NCI-H526 (cell line): ENCODE measurements around the gene LIPT1.
A peak's percentile ranks its signal among the peaks of the same experiment; 100 is the strongest.
"Not testable (repeated sequence)": the region's sequence is repeated elsewhere in the genome, so short reads cannot be mapped to it uniquely, and the experiment has no call there.

ENCODE experiments used
- DNase-seq, 2 experiments: peaks; one replicate each; lab custom pipeline; 2025; lab: John Stamatoyannopoulos, UW

LIPT1 gene

DNA sequence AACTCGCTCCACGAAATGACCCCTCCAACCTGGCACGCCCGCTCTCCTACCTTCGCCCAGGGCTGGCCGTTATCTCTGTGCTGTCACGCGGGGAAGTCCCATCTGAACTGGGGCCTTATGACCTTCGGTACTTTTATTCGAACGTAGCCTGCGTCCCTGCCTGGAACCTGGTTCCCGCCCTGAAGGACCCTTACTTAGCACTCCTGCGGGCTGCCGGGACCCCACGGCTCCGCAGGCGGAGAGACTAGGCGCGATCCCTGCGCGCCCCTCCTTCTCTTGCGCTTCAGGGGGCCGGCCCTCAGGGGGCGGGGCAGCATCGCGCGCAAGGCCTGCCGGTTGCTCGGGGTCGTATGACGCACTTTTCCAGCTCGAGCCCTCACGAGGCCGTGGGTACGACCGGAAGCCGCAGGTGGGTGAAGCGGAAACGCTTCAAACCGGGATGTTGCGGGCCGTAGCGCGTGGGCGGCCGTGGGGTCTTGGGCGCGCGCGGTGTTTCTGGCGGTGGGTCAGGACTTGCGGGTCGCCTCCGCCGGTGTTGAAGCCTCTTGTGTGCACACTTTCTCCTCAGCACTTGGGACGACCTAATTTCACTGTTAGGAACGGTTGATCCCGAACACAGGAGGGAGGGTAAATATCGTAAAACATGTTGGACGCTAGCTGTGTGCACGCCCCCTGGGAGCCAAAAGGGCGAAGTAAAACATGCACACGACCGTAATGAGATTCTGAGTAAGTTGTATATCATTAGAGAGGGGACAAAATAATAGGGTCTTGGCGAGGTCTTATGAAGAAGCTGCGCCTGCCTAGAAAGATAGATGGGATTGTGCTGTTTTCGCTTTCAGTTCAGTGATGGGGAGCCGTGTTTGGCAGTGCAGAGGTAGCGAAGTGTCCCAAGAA lies at the start of gene LIPT1, which contains the start of gene TSGA10:
LIPT1 (plus strand) TSS at position 325 of the 894 bp plus-strand sequence. CDS start 6,991 bp downstream, outside the sequence.
TSGA10 (minus strand) TSS at position 300 of the 894 bp plus-strand sequence. CDS start 45,503 bp downstream, outside the sequence.
- DNase-seq, result peak; percentile 80 to 97

DNA sequence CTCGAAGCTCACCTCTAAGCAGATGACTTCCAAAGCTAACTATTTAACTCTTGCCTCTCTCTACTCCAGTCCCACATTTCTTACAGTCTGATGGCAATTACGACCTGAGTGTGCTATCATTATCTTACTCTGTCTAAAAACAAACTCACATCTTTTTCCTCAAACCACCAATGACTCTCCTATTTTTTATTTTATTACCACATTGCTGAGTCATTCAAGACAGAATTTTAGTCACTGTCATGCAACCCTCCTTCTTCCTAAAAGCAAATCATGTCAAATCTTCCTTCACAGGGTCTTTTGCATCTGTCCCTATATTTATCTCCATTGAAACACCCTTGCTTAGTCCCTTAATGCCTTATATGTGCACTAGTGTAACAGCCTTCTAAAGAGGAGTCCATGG lies 47.9 kb upstream of the LIPT1 start:
- no peak for DNase-seq

GRCh38 chr2:99111236-99111635 lies 43.5 kb upstream of the LIPT1 start:
- peak in 1 of 2 experiments; percentile 2 for DNase-seq

DNA sequence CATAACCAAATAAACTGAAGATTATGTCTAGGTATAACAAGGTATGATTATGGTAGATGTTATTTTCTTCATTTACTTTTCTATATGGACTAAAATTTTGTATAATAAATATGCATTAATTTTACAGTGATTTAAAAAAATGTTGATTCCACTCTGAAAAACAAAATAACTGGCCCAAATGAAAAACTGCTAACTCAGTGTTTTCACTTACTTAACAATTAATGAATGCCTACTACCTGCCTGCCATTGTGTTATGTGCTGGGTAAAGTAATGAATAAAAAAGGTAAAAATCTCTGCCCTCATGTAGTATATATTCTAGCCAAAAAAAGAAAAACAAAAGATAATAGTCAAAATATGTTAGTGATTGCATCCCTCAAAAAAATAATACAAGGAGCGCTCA lies 42.8 kb upstream of the LIPT1 start:
- no peak for DNase-seq

DNA sequence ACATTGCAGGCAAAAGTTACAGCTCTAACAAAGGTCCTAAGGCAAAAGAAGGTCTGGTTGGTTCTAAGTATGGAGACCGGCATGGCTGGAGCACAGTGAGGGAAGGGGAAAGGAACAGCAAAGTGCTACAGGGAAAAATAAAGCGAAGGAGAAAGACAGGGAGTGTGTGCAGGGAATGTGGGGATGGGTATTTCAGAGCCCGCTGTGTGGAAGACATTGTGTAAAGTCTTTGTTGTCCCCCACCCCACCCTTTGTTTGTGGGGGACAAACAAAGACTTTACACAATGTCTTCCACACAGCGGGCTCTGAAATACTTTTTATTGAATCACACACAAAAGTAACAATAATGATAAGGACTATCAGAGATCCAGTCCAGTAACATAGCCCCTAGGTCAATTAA lies 42.1 kb upstream of the LIPT1 start:
- no peak for DNase-seq

GRCh38 chr2:99127981-99128380 lies 26.8 kb upstream of the LIPT1 start:
- DNase-seq, result no peak

- not testable (repeated sequence) for DNase-seq
Observed at GRCh38 chr2:99135044-99135556, 19.7 kb upstream of the LIPT1 start.

DNA sequence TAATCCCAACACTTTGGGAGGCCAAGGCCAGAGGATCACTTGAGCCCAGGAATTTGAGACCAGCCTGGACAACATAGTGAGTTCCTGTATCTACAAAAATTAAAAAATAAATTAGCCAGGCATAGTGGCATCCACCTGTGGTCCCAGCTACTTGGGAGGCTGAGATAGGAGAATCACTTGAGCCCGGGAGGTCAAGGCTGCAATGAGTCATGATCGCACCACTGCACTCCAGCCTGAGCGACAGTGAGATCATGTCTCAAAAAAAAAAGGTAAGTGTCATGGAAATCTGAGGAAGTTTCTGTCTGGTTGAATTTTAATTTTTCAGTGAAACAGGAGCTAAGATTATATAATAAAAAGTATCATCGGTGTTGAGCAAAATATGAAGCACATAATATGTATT lies 15.8 kb upstream of the LIPT1 start:
- no peak for DNase-seq

GRCh38 chr2:99140056-99140859 lies 14.5 kb upstream of the LIPT1 start:
- DNase-seq, result peak in 1 of 2 experiments; percentile 40

DNA sequence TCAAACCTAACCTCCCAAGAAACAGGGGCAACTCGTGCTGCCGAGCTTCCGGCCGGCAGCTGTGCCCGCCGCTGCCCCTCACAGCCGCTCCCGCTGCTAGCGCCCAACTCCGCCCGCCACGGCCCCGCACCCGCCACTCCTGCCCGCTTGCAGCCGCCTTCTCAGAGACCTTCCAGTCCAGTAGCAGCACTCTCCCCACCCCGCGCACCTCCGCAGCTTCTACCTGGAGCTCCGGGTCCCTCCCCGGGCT lies 14.0 kb upstream of the LIPT1 start:
- DNase-seq, result no peak

DNA sequence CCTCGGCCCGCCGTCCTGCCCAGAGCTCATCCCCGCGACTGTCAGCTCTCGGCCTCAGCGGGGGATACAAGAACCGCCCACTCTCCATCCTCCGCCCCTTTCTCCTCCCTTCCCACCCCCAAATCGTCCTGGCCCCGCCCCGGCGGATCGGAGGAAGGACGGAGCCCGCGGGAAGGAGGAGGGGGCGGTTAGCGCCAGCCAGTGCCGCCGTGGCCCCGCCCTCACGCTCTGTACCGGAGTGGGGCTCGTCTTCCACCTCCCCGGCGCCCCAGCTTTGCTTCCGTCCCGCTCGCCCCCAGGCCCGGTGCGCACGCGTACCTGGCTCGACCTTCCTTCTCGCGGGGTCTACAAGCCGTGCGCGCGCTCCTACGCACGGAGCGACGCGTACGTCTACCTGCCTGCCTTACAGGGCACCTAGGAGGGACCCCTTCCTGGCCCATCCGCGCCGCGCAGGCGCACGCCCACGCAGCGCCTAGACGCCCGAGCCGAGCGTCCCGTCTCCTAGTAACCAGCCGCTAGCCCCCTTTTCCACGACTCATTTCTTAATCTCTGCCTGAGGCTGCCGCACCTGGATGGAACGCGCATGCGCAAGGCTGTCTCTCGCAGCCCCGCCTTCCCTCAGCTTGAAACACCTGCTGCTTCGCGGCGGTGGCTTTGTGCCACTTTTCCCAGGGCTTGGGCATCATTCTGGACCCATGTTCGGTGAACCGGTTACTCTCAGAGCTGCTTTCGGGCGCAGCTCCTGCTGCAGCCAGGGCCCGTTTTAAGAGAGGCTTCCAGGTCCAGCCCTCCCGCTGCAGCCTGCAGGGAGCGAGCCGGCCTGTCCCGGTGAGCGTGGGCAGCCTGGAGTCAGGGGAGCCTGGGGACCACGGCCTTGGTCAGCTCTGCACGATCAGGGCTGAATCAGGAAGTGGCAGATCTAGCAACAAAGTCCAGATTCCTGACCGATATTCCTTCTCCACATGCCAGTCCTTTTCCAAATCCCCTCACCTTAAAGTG lies 13.4 kb upstream of the LIPT1 start, which contains the start of gene C2orf15:
C2orf15 (plus strand) TSS at position 598 of the 999 bp plus-strand sequence. CDS start 8,852 bp downstream, outside the sequence.
- peak; percentile 96 to 98 for DNase-seq

GRCh38 chr2:99150706-99151105 lies 4.1 kb upstream of the LIPT1 start:
- DNase-seq, result no peak

DNA sequence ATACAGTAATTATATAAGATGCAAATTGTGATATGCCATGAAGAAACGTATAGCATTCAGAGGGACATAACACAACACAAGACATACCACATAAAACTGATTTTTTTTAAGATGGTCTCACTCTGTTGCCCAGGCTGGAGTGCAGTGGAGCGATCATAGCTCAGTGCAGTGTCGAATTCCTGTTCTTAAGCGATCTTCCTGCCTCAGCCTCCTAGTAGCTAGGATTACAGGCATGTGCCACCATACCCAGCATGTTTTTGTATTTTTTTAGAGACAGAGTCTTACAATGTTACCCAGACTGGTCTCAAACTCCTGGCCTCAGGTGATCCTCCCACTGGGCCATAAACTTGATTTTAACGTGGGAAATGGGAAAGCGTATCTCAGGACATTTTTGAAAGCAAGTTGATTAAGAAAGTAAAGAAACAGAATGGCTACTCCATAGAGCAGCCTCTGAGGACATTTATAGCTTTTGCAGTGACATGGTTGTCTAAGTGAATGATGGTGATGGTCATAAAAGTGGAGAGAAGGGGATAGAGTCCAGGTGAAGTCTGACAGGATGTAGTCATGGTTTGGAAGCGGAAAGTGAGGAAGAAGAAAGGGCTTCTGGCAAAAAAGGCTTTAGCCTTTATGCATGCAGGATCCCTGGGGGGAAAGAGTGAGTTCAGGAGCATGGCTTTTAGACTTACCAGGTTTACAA lies 2.4 kb upstream of the LIPT1 start:
- no peak for DNase-seq

GRCh38 chr2:99153921-99154604 lies 704 bp upstream of the LIPT1 start:
- no peak for DNase-seq

DNA sequence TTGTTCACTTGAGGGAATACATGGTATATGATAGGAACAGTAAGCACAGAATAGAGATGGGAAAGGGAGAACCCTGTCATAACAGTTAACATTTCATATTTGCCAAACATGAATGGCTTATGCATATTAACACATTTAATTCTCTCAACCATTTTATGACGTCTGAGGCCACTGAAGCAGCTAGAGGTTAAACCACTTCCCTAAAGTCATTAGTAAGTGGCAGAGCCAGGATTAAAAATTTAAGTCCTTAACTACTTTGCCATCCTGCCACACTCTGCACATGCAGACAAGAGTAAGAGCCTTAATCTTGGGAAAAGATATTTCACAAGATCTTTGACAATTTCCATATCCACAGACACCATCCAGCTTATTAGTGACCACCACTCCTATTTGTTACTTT lies 2.1 kb downstream of the LIPT1 start:
- DNase-seq, result no peak

GRCh38 chr2:99158599-99158998 lies 3.8 kb downstream of the LIPT1 start:
- no peak for DNase-seq

DNA sequence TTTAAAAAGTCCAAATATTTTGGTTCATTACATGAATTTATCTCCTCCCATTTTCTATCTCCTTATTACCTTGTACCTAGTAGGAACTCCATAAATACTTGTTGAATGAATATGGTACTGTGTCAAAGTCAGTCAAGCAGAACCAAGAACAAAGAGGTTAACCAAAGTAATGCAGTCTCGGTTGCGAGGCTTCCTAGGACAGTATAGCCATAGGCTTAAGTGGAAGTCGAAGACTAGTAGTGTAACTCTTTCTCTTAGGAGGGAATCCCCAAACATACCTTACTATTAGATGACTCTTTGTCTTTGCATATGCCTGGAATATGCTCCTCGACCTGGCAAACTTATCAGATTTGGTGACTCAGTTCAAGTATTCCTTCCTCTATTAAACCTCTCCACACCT lies 4.8 kb downstream of the LIPT1 start:
- no peak for DNase-seq

DNA sequence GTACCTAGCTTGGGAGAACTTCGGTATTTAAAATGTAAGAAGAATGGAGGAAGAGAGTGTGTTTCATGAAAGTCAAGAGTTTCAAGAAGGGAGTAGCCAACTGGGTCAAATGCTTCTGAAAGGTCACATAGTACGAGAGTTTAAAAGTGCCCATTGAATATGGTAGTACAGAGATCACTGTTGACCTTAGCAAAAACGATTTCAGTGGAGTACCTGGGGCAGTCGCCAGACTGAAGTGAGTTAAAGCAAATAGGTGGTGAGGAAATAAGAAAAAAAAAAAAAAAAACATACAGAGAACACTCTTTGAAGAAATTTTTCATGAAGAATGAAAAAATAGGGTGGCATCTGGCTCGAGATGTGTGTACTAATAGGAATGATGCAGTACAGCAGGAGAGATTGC lies 11.5 kb downstream of the LIPT1 start:
- no peak for DNase-seq

DNA sequence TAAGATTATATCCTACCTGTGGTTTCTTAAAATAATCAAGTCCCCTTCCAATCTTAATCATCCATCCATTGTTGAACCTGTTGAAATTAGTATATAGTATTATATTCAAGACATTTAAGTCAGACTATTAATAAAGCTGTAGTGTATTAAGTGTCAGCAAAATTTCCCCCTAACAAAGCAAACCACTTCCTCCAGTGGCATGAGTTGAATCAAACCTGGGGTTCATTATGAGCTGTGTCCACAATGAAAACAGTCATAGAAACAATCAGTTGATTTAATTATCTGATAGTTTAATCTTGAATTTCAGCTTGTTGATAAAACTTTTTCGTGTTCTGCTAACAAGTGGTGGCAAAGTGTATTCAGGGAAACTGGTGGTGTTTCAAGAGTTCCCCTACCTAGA lies 14.8 kb downstream of the LIPT1 start:
- no peak for DNase-seq
